Gastroesophageal sphincter (tissue), 4 donors: ENCODE measurements around the gene ANKRD36. TPM values are rescaled to one million over a fixed set of nuclear protein-coding genes. Genes with fewer than 3 reads are reported as not detected.
"Not testable (repeated sequence)": the region's sequence is repeated elsewhere in the genome, so short reads cannot be mapped to it uniquely, and the experiment has no call there.

Experiments used
- ATAC-seq: fragments of 150-250 bp; one replicate; pipeline ENCODE4 v1.9.1; 2016; ENCODE audit warnings: mild to moderate bottlenecking, moderate library complexity
- H3K27ac ChIP-seq, 4 donors: fragments of 200-600 bp; sonication (generic) in 3 of 4; 1 replicate in 3 of 4; 2 replicates in 1 of 4; pipeline ENCODE4 v1.5.1; 2016 to 2019
- H3K27me3 ChIP-seq: fragments of 200-600 bp; sonication (generic); one replicate; pipeline ENCODE4 v1.5.1; 2019
- H3K36me3 ChIP-seq, 2 donors: fragments of 200-600 bp; sonication (generic); one replicate each; pipeline ENCODE4 v1.5.1; 2019; ENCODE audit warnings: control low read depth in 1 of 2
- H3K4me1 ChIP-seq, 3 donors: fragments of 200-600 bp; sonication (generic); 1 replicate in 2 of 3; 2 replicates in 1 of 3; pipeline ENCODE4 v1.5.1; 2016 to 2019; ENCODE audit warnings: control low read depth in 2 of 3
- H3K4me3 ChIP-seq, 2 donors: fragments of 200-600 bp; sonication (generic); one replicate each; pipeline ENCODE4 v1.5.1; 2019; ENCODE audit warnings: mild to moderate bottlenecking in 1 of 2, moderate library complexity in 1 of 2
- H3K9me3 ChIP-seq, 3 donors: fragments of 200-600 bp; sonication (generic); one replicate each; pipeline ENCODE4 v1.5.1; 2017 to 2019; ENCODE audit warnings: control low read depth in 2 of 3
- CTCF ChIP-seq, 4 experiments: fragments of 200-600 bp in 2 of 4; fragments of 450-650 bp in 2 of 4; sonication (generic) in 1 of 4; IDR thresholded peaks; one replicate each; pipeline ENCODE4 v1.5.1; 2017 to 2019; ENCODE audit warnings: antibody characterized with exemption in 4 of 4, mild to moderate bottlenecking in 2 of 4, moderate library complexity in 2 of 4
- WGBS, 2 donors: methylation state at CpG; one replicate each; pipeline ENCODE4 v1.1.5; 2018; ENCODE audit warnings: low coverage in 1 of 2; 5-methylcytosine and 5-hydroxymethylcytosine counted together
- total RNA-seq, 4 donors: library from RNA; depleted of rRNA; stranded (reverse); fragments of >200 nt; gene quantifications; one replicate each; pipeline ENCODE4 v1.1.0, GENCODE V29; 2016

ANKRD36 gene
- total RNA-seq, 4 donors from 2014 or later: 7.6 to 65.4 (median 24.8) TPM

- peak; percentile 70 for ATAC-seq
- H3K27ac ChIP-seq: peak overlapping the region; percentile 88 to 98 (median 93)
- not testable (repeated sequence) for H3K9me3 ChIP-seq, H3K4me1 ChIP-seq, H3K27me3 ChIP-seq, H3K36me3 ChIP-seq
- 0% methylated on average over 4 to 9 of the region's 44 CpGs for WGBS, 2 donors
- H3K4me3 ChIP-seq: peak overlapping the region; percentile 61 to 63
- peak; percentile 78 to 99 (median 92) for TF ChIP-seq CTCF (IDR thresholded peaks at IDR 0.05)
These were observed 468 bp upstream of the ANKRD36 start for GRCh38 chr2:97112320-97113049.

GRCh38 chr2:97113882-97114255, 916 bp downstream of the ANKRD36 start:
- not testable (repeated sequence) for ATAC-seq
- WGBS, 2 donors: 3% methylated on average over 6 of the region's 18 CpGs; no CpG with 5 or more reads in 1 of the 2 donors
- peak overlapping the region; percentile 61 to 63 for H3K4me3 ChIP-seq

GRCh38 chr2:97129090-97129489, 16.1 kb downstream of the ANKRD36 start:
- H3K4me3 ChIP-seq, H3K9me3 ChIP-seq, ATAC-seq, H3K27ac ChIP-seq, H3K4me1 ChIP-seq, H3K27me3 ChIP-seq: not testable (repeated sequence)
- H3K36me3 ChIP-seq: peaks cover 0 to 16% of the 10 kb centered on the region in 2 donors
- WGBS, 2 donors: 80% methylated on average over 1 of the region's 2 CpGs; no CpG with 5 or more reads in 1 of the 2 donors

More at GRCh38 chr2:97113882-97114255, 916 bp downstream of the ANKRD36 start:
- not testable (repeated sequence) for H3K4me1 ChIP-seq, H3K36me3 ChIP-seq, H3K27me3 ChIP-seq, H3K9me3 ChIP-seq
- peak overlapping the region; percentile 88 to 98 (median 93) for H3K27ac ChIP-seq

- not testable (repeated sequence) for ATAC-seq, H3K4me3 ChIP-seq, H3K4me1 ChIP-seq, H3K27me3 ChIP-seq, H3K27ac ChIP-seq, H3K9me3 ChIP-seq
- 54 to 79% methylated on average over 3 of the region's 3 CpGs for WGBS, 2 donors
- H3K36me3 ChIP-seq: peaks cover 0 to 41% of the 10 kb centered on the region in 2 donors
These were observed 31.1 kb downstream of the ANKRD36 start for GRCh38 chr2:97144016-97144415.

GRCh38 chr2:97166548-97166947, 53.6 kb downstream of the ANKRD36 start:
- WGBS, 2 donors: 48 to 53% methylated on average over 1 of the region's 3 CpGs
- ATAC-seq: not testable (repeated sequence)
- peaks cover 0 to 50% of the 10 kb centered on the region in 2 donors for H3K36me3 ChIP-seq

GRCh38 chr2:97167938-97168337, 55.0 kb downstream of the ANKRD36 start:
- not testable (repeated sequence) for H3K27ac ChIP-seq, ATAC-seq, H3K27me3 ChIP-seq, H3K9me3 ChIP-seq, H3K4me1 ChIP-seq, H3K4me3 ChIP-seq
- 76% methylated on average over 4 of the region's 4 CpGs for WGBS, 2 donors
- H3K36me3 ChIP-seq: peaks cover 0 to 50% of the 10 kb centered on the region in 2 donors

More at GRCh38 chr2:97166548-97166947, 53.6 kb downstream of the ANKRD36 start:
- H3K4me1 ChIP-seq, H3K9me3 ChIP-seq, H3K27ac ChIP-seq, H3K27me3 ChIP-seq, H3K4me3 ChIP-seq: not testable (repeated sequence)

GRCh38 chr2:97168583-97168982, 55.6 kb downstream of the ANKRD36 start:
- peaks cover 0 to 45% of the 10 kb centered on the region in 2 donors for H3K36me3 ChIP-seq
- ATAC-seq, H3K4me3 ChIP-seq, H3K27me3 ChIP-seq, H3K4me1 ChIP-seq, H3K27ac ChIP-seq, H3K9me3 ChIP-seq: not testable (repeated sequence)
- WGBS, 2 donors: 70 to 89% methylated on average over 2 of the region's 2 CpGs

GRCh38 chr2:97180391-97180790, 67.4 kb downstream of the ANKRD36 start:
- H3K27ac ChIP-seq, ATAC-seq, H3K4me1 ChIP-seq, H3K9me3 ChIP-seq, H3K27me3 ChIP-seq, H3K4me3 ChIP-seq: not testable (repeated sequence)
- H3K36me3 ChIP-seq: peaks cover 0 to 51% of the 10 kb centered on the region in 2 donors
- 58 to 89% methylated on average over 1 of the region's 1 CpG for WGBS, 2 donors

- H3K36me3 ChIP-seq: peaks cover 13 to 87% of the 10 kb centered on the region in 2 donors
- H3K9me3 ChIP-seq, H3K27me3 ChIP-seq, H3K4me1 ChIP-seq, H3K27ac ChIP-seq, ATAC-seq, H3K4me3 ChIP-seq: not testable (repeated sequence)
- WGBS, 2 donors: 20% methylated on average over 1 of the region's 1 CpG; no CpG with 5 or more reads in 1 of the 2 donors
These were observed 82.4 kb downstream of the ANKRD36 start for GRCh38 chr2:97195349-97195748.

- not testable (repeated sequence) for ATAC-seq, H3K4me1 ChIP-seq, H3K27ac ChIP-seq, H3K27me3 ChIP-seq, H3K4me3 ChIP-seq, H3K9me3 ChIP-seq
- WGBS, 2 donors: 91 to 100% methylated on average over 1 of the region's 1 CpG
- H3K36me3 ChIP-seq: peaks cover 13 to 87% of the 10 kb centered on the region in 2 donors
These were observed 84.3 kb downstream of the ANKRD36 start for GRCh38 chr2:97197251-97197650.

GRCh38 chr2:97200887-97201286, 87.9 kb downstream of the ANKRD36 start:
- H3K4me3 ChIP-seq, ATAC-seq, H3K27me3 ChIP-seq, H3K27ac ChIP-seq, H3K4me1 ChIP-seq, H3K9me3 ChIP-seq: not testable (repeated sequence)
- H3K36me3 ChIP-seq: peaks cover 17 to 94% of the 10 kb centered on the region in 2 donors
- WGBS, 2 donors: 63 to 73% methylated on average over 2 of the region's 2 CpGs

GRCh38 chr2:97202643-97203250, 89.8 kb downstream of the ANKRD36 start:
- not testable (repeated sequence) for H3K9me3 ChIP-seq, H3K4me1 ChIP-seq, H3K27me3 ChIP-seq, H3K27ac ChIP-seq, H3K4me3 ChIP-seq, ATAC-seq
- peaks cover 13 to 92% of the 10 kb centered on the region in 2 donors for H3K36me3 ChIP-seq
- 68 to 77% methylated on average over 5 of the region's 5 CpGs for WGBS, 2 donors
